ENCODE measurements around the gene CRACR2A.

Gene CRACR2A

DNA sequence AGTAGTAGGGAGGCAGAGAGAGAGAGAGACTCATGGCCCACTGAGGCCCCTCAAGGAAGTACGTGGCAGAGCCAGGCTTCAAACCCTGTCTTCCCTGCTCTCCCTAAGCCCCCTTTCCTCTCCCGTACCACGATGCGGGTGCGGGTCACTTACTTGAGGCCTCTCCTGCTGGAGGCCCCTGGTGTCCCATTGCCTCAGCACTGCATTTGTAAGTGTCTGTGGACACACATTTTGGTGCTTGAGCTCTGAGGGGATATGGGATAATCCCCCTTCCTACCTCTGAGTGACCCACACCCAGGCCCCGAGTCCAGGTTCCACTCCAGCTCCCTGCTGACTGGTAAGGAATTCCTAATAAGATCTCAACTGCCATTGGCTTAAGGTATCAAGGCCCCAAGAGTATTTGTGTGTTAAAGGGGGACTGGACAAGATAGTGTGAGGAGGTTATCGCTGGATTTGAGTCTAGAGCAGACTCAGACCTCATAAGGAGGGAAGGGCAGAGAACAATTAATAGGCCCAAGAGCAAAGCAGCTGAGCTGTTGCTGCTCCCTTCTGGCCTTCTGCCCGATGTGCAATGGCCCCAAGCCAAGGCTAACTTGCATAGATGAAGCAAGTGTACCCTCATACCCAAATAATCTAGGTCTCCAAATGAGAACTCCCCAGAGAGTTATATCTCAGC is 71.9 kb downstream of the CRACR2A start:
- peak; percentile 91 for DNase-seq

DNA sequence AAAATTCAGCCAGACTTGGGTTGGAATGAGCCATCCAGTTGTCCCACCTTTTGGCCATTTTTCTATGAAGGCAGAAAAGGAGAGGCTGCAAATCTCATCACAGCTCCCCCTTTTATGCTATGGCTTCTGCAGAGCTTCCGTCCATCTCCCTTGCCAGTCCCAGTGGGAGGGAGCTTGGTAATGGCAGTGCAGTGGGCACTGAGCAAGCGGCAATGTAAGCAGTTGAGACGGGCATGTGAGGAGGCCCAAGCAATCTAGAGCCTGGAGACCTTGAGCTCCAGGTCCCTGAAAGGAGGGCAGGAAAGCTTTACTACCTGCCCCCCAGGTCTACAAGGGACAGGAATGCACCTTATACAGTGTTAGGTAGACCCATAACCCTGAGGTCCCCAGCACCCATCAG is 73.1 kb downstream of the CRACR2A start:
- DNase-seq, result no peak

DNA sequence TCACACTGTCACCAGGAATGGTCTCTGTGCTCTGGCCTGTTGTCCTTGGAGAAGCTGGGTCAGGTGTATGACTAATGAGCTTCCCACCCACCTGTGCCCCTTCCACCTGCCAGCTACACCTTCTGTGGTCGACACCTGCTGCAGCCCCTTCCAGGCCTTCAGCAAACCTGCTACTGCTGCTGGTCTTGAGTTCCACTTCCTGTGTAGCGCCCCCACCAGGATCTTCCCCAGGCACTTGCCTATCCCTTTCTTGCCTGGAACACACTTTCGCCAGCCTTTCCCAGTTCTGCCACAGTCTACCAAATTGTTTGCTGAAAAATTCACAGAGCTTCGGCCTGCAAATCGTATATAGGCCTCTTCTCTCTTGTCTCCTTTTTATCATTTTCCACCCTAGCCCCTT is 75.3 kb downstream of the CRACR2A start:
- DNase-seq, result no peak

DNA sequence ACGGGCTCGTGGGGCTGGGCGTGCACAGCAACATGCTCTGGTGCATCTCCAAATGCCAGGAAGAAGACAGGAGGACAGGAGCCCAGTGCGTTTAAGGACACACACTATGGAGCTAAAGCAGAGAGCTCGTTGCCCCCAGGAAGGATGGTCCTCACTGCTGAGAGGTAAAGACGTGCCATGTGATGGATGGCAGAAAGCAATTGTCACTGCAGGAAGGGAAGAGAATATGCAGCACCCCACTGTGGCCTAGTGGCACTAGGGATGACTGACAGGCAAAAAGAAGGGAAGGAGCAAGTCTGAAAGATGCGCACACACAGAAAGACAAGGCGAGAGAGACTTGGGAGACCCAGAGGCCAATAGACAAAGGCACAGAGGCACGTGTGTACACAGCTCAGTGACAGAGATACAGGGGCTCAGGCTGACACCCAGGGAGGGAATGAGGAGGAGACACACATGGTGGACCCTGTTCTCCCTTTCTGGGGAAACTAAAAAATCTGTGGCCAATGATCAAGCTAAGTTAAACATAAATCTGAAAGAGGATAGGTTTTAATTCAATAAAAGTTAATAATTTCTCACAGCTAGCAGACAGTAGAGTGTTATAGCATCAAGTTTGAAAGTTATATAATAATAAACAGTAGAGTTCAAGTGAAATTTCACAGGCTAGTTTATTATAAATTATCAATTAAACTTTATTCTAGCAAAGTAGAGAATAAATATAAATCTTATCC is 78.8 kb downstream of the CRACR2A start:
- DNase-seq, result no peak

DNA sequence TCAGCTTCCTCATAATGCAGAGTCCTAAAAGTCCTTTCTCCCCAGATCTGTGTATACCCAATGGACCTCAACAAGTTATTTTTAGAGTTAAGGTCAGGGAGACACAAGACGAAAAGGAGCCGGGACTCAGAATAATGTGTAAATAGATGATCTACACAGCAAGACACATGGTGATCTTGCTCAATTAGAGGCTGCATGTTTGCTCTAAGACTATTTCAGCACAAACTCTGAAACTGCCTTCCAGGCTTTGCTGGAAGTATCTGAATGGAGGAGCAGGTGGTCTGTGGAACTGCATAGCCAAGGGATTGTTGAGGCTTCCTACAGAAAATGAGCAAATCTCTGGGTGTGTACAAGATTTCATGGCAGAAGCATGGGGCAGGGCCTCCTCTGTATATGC is 80.8 kb downstream of the CRACR2A start:
- DNase-seq, result no peak

DNA sequence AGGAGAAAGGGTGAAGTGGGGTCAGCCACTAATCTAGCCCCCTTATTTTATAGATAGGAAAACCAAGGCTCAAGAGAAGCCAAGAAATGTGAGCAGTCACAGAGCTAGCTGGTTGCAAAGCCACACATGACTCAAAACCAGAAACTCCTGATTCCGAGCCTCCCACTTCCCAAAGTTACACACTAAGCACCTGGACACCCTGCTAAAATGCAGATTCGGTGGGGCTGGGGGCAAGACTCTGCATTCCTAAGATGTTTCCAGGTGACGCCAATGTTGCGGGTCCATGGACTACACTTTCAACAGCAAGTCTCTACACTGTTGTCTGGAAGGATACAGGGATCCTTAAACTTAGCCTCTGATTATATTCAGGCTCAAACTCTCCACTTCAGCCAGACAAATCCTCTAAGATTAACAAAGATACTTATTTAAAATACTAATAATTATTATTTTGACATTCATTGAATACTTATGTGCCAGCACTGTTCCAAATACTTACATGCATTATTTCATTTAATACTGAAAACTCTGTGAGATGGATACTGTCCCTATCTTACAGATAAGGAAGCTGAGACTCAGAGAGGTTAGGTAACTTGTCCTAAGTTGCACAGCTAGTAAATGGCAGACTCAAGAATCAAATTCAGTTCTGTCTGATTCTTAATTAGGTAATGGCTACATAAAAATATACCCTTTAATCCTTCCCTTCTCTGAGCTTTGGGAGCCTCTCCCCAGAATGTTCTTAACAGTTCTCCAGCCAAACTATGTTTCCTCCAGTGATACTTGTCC is 81.4 kb downstream of the CRACR2A start:
- no peak for DNase-seq

DNA sequence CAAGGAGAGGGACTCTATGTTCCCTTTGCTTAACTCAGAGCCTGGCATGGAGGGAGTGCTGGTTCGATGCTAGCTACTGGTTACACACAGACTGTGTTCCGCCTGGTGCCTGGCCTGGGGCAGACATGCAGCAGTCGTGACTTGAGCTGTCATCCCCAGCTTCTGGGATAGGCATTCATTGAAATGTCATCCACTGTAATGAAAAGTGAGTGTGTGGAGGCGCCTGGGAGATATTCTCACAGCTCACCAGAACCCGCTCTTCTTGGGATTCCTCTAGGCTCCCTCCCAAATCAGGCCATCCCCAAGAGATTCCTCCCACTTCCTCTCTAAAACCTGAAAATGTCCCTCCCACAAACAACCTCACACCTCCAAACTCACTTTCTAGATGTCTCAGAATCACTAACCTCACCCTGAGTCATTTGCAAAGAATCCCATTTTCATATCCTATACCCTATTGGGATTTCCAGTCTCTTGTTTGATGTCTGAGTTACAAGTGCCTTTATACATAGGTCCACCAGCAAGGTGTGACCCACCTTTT is 82.8 kb downstream of the CRACR2A start:
- no peak for DNase-seq

DNA sequence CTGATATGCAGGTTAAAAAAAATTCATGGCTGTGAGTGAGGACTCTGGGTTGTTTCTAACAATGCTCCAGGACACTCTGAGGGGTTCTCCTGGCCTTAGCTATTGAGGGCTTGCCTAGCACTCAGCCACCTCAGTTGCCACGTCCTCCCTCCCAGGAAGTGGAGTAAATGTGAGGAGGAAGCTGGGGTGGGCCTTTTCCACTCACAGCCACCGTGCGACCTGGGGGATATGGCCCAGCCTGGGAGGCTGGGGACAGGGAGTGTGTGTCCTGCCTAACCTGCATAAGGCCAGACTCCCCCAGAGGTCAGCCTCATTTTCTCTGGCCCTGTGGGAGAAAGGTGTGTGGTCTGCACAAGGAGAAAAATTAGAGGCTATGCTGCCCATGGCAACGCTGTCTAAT is 83.3 kb downstream of the CRACR2A start:
- no peak for DNase-seq

DNA sequence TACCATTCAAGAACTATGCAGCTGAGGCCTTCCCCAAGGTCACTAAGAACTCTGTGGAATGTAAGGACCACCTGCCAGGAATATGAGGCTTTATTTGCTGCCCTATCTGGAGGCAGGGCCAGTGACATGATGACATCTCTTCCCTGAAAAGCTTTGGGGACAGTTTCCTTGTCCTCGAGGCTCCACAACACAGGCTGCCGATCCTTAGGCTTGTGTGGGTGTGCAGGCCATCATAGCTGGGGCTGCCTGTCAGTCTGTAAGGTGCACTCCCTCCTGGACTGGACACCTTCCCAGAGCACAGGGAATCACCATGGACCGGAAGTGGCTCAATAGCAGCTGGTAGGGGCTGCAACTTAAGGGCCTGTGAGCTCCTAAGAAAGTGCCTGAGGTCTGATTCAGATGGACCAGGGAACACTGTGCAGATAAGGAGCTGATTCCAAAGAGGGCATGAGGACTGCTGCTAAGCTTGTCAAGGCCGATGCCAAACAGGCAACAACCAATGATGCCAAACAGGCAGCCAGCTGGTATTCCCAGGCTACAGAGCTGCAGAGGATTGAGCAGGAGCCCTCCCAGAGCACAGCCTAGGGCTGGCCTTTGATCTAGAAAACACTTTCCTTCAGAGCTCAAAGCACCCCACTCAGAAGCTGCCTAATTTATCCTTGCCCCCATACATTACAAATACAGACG is 84.3 kb downstream of the CRACR2A start:
- DNase-seq, result no peak

DNA sequence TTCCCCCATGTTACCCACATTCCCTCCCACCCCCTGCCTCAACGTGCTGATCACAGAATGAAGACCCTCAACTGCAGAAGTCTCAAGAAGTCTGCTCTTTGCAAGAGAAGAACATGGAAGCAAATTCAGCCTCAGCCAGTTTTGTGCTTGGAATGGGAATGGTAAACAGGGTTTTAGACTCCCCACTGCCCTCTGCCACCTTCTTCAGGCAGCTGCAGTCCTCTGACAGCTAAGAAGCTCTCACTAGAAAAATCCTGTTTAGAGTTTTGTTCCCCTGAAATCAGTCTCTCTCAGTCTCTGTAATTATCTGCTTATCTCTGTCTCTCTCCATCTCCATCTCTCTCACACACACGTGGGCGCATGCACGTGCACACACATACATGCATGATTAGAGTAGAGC is 85.4 kb downstream of the CRACR2A start:
- DNase-seq, result peak; percentile 11

DNA sequence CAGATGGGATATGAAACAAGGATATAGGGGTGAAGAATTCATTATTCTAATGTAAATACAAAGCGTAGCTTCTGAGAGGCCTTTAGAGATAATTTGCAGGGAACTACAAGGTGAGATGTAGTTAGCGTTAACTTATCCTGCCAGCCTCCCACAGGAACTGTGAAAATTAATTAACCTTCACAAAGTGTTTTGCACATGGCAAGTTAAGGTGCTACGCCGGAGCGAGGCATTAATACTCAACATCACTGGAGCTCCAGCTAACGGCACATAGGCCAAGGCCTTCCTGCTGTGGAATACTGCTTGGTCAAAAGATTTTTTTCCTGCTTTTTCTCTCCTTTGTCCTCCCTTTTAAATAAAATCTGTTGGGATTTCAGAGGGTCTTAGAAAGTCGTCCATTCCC is 86.5 kb downstream of the CRACR2A start:
- DNase-seq, result no peak

DNA sequence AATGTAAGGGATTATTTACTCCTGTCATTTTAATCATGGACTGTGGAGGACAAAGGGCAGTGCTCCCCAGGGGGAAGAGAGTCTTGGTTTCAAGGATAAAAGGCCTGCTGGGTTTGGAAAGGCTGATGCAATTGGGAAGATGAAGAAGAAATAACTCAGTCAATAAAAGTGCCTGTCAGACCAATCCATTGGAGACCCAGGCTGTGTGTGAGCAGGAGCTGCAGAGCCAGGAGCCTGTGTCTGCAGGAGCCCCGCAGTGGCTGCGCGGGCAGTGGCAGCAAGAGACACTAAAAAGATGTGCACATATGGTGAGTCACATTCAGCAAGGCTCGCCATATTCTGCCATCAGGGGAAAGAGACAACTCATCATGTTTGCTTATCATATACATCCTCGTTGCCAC is 90.4 kb downstream of the CRACR2A start:
- no peak for DNase-seq

DNA sequence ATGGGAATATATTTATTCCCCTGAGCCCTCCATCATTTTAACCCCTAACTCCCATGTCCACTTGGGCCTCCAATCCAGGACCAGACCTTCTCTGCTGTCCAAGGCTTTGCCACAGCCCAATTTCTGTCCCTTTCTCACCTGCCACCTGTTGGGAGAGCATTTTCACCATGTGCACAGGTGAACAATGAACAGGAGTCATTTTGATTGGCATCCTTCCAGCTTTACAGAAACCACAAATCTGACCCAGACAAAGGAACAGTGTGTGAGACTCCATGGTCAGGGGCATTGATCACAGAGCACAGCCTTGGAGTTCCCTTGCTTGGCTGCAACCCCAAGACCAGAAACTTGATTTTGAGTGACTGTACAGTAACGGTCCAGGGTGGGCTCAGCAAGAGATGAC is 91.9 kb downstream of the CRACR2A start:
- DNase-seq, result no peak

DNA sequence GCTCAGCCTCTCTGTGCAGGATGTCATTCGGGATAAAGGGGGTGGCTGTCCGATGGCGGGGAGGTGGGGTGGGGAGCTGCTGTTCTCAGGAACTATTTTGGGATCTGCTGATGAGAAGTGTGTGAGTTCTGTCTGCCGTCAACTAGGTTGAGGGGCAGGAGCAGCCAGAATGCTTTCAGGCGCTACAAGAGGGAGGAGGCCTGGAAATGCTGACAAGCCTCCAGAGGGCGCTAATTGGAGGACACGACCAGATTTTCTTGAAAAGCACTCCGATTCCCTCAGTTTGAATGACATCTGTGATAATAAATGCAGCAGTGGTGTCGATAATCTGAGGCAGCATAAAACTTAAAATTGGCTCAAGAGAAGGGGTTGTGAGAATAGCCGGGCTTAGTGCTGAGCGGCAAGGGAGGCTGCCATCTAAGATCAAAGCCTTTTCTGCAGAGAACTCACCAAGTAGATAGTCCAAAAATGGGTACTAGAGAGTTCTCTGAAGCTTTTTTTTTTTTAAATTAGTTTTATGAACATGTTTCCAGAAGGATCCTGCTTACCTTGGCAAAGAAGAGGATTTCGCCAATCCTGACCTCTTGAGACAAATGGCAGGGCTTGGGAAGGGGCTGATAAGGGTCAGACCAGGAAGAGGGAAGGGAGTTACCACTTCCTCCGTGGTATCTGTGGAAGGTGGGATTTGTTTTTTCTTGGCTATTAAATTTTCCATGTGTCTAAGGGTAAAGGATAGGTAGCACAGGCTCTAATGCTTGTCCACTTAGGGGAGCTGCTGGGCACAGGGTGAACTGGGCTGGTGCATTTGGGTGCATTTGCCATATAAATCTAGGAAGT is 94.4 kb downstream of the CRACR2A start:
- DNase-seq, result no peak

DNA sequence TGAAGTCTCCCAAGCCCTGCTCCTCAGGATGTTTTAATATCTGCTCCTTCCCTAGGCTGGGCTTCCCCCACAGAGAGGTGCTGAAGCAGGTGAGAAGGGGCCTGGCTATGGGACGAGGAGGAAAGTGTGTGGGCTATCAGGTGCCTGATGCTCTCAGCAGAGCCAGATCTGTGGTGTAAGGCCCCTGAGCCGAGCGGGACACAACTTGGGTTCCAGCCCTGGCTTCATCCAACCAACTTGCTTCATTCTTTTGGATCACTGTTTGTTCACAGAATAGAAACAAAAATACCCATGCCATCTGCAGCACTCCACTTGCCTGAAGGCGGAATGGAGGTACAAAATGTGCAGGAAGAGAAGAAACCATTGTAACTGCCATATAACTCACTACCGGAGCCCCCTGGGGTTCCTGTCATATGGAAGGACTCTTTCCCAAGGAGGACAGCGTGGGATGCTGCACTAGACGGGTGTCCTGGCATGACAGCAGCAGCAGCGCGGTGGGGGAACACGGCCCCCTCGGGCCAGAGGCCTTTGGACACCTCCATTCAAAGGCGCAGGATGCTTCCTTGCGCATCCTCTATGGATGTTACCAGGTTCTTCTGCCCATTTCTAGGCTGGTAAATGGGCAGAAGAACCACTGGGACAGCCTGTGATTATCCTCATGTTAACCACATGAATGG is 95.8 kb downstream of the CRACR2A start:
- DNase-seq, result no peak

DNA sequence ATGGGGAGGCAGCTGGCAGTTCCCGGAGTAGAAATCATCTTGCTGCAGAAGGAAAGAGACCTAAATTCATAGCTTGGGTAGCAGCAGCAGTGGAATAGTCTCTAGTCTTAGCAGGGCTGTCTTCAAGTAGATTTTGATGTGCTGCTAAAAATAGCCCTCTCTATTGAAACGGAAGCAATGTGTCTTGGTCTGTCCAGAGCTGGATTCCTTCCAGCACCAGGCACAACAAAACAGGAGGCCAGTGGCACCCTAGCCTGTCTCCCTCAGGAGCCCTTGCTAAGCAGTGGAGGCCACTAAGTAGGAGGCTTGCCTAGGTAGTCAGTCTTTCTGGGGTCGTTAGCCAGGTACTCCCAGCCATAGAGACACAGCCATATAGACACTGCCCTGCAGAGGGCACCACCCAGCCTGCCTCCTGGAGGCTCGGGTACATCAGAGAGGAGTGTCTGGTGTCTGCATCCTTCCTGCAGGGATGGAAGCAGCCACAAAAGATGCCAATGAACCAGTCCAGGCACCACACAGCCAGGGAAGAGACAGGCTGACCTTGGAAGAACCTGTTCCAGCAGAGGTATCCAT is 97.5 kb downstream of the CRACR2A start:
- peak; percentile 78 for DNase-seq

DNA sequence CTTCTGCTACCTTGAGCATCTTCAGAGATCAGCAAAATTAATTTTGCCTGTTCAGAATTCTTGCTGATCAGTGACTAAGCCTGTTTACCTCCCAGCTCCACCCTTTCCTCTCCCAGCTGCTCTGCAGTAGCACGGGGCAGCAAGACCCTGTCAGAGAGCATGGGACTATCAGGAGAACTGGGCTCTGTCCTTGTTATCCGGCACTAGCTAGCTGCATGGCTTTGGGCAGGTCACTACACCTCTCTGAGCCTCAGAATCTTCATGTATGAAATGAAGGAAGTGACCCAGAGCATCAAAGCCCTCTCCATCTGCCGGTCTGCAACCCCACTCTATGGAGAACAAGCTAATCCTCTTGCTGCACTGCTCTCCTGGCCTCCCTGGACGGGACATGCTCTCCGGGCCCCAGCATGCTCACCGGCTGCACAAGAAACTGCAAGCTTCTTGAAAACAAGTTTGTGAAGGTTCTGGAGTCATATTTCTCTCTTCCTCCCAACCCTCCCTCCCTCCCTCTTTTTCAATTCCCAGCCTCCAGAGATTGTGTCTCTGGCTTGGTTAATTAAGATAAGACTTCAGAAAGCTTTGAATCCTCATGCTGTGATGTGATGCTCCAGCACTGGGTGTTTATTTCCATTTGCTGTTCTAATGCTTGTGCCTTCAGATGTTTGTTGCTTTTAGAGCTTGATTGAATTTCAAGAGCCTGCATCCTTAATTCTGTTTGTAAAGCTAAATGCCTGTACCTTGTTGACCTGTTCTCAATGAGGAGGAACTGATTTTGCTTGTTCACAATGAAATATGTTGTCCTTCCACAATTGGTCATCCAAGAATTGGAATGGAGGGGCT is 101.1 kb downstream of the CRACR2A start:
- DNase-seq, result no peak

DNA sequence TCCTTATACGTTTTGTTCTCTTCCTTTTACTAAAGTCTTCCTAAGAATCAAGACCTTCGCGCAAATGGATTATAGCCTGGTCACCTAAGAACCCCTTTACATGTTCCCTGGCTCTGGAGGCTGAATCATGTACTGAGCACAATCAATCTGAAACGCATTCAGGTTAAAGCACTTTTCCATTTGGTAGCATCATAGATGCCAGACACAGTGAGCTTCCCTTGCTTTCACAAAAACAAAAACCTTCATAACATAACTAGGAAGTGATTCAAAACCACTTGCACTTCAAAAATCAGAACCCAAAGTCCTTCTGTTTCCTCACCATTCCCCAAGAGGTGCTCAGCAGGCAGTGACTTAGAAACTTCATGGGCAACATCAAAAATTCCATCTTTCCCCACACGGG is 105.4 kb downstream of the CRACR2A start:
- no peak for DNase-seq

DNA sequence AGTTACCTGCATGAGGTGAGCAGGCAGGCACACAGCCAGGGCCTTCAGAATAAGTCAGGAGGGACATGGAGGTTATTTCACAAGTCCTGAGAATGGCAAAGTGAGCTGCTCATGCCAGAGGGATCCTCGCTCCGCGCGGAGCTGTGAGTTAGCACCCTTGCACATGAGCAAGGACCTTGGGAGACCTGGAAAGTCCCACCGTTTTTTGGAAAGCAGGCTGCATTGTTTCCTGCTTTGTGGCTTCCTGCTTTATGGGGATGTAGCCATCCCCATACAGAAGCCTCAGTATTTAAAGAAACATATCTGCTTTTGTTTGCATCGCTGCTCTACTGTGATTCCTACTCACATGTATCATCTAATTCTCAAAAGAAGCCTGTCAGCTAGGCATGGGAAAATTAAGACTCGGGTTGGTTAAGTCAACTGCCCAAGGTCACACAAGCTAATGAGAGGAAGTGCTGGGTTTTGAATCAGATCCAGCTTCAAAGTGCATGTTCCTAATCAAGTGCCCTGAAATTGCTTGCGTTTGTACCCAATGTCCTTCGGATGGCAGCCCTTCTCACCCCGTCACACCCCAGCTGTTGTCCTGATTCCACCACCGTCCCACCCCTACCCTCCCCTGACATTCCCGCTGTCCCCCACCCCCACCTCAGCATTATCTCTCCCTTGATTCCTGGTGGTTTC is 106.2 kb downstream of the CRACR2A start:
- DNase-seq, result no peak

DNA sequence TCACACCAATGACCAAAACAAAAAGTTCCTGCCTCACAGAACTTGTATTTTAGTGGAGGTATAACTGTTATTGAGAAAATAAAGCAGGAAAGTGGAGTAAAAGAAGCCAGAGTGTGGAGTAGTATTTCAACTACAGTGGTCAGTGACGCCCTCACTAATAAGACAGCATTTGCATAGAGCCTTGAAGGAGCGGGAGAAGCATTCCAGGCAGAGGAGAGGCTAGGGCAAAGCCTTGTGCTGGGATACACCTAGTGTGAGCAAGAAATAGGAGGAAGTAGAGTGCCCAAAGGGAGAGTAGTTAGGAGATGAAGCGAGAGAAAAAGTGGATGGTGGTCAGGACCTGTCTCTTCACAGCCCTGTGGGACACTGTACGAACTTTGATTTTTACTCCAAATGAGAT is 107.8 kb downstream of the CRACR2A start:
- DNase-seq, result no peak

Measured in NCI-H1092 treated with DMSO at 0.1 percent for 48 hours (cell line).